ENCODE results near the gene CD2BP2. TPM values are rescaled to one million over a fixed set of nuclear protein-coding genes. Genes with fewer than 3 reads are reported as not detected.
A peak's percentile ranks its signal among the peaks of the same experiment; 100 is the strongest.

The CD2BP2 gene
- total and polyA plus RNA-seq, 2 of the 13 experiments (the other 11 are each of a cell fraction or from before 2014, with no cell fraction given): 24.9 to 54.6 TPM

GRCh38 chr16:30370456-30371247 is 15.5 kb upstream of the CD2BP2 start, which contains the start of gene TBC1D10B (continued):
- no peak for TF ChIP-seq PRDM15 (CRISPR knock-in tag; IDR thresholded peaks at IDR 0.05)
- no peak for TF ChIP-seq ZNF496 (CRISPR knock-in tag; IDR thresholded peaks at IDR 0.05; ENCODE audit: insufficient replicate concordance)
- TF ChIP-seq SP2 (CRISPR knock-in tag; IDR thresholded peaks at IDR 0.05): peak; percentile 95
- TF ChIP-seq ARID4A (CRISPR knock-in tag; IDR thresholded peaks at IDR 0.05; ENCODE audit: borderline replicate concordance): peak; percentile 66; the same call in 1 of the 2 replicates
- TF ChIP-seq HMG20A (CRISPR knock-in tag; IDR thresholded peaks at IDR 0.05; ENCODE audit: borderline replicate concordance): no peak
- no peak for TF ChIP-seq NPAS2 (CRISPR knock-in tag; IDR thresholded peaks at IDR 0.05; ENCODE audit: borderline replicate concordance)
- TF ChIP-seq ZFP90 (CRISPR knock-in tag; IDR thresholded peaks at IDR 0.05; ENCODE audit: borderline replicate concordance): no peak
- no peak; the same call in 1 of the 2 replicates for TF ChIP-seq SALL2 (CRISPR knock-in tag; IDR thresholded peaks at IDR 0.05)
- no peak for TF ChIP-seq ZMAT5 (CRISPR knock-in tag; IDR thresholded peaks at IDR 0.05; ENCODE audit: borderline replicate concordance, low read depth)
- no peak for TF ChIP-seq REXO4 (CRISPR knock-in tag; IDR thresholded peaks at IDR 0.05; ENCODE audit: borderline replicate concordance)
- no peak for TF ChIP-seq RFX1 (IDR thresholded peaks at IDR 0.05)
- no peak for TF ChIP-seq REST (IDR thresholded peaks at IDR 0.05; ENCODE audit: borderline replicate concordance in 1 of 2, low read depth in 1 of 2, low read length in 2 of 2)
- TF ChIP-seq ZKSCAN8 (CRISPR knock-in tag; IDR thresholded peaks at IDR 0.05; ENCODE audit: borderline replicate concordance): no peak
- TF ChIP-seq MYPOP (CRISPR knock-in tag; IDR thresholded peaks at IDR 0.05): no peak
- TF ChIP-seq SMARCC2 (IDR thresholded peaks at IDR 0.05): no peak
